ENCODE data around the gene CIZ1.

DNA sequence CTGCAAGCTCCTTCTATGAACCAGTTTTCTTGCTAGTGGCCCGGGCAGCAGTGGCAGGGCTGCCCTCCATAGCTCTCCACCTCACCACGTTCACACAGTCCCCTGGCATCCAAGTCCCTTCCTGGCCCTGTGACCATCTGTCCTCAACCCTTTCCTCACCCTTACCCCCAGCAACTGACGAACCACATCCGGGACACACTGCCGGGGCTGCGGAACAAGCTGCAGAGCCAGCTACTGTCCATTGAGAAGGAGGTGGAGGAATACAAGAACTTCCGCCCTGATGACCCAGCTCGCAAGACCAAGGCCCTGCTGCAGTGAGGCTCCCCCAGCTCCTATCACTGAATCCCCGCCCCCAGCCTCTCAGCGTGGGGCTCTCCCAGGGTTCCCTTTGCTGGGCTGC is 30.7 kb upstream of the CIZ1 start:
- TF ChIP-seq, protein P1, sequence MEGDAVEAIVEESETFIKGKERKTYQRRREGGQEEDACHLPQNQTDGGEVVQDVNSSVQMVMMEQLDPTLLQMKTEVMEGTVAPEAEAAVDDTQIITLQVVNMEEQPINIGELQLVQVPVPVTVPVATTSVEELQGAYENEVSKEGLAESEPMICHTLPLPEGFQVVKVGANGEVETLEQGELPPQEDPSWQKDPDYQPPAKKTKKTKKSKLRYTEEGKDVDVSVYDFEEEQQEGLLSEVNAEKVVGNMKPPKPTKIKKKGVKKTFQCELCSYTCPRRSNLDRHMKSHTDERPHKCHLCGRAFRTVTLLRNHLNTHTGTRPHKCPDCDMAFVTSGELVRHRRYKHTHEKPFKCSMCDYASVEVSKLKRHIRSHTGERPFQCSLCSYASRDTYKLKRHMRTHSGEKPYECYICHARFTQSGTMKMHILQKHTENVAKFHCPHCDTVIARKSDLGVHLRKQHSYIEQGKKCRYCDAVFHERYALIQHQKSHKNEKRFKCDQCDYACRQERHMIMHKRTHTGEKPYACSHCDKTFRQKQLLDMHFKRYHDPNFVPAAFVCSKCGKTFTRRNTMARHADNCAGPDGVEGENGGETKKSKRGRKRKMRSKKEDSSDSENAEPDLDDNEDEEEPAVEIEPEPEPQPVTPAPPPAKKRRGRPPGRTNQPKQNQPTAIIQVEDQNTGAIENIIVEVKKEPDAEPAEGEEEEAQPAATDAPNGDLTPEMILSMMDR (IDR thresholded peaks at IDR 0.05), result no peak
- TF ChIP-seq POLR2A (IDR thresholded peaks at IDR 0.05), result no peak
- no peak for TF ChIP-seq POLR2AphosphoS5 (IDR thresholded peaks at IDR 0.05)

All from suprapubic skin (tissue), 4 donors.